ENCODE data around the gene URGCP. TPM values are rescaled to one million over a fixed set of nuclear protein-coding genes. Genes with fewer than 3 reads are reported as not detected.

URGCP gene
- total RNA-seq, result 23.2 and 32.2 TPM in 2 replicates

GRCh38 chr7:43906331-43907010 is at the start of gene URGCP:
Gene URGCP (minus strand): TSS chr7:43906596. CDS start chr7:43906575, 21 bp downstream.

GRCh38 chr7:43925984-43926797 is 19.8 kb upstream of the URGCP start, which contains the start of gene UBE2D4:
Gene UBE2D4 (plus strand): TSS chr7:43926436. CDS start chr7:43926533, 97 bp downstream.

DNA sequence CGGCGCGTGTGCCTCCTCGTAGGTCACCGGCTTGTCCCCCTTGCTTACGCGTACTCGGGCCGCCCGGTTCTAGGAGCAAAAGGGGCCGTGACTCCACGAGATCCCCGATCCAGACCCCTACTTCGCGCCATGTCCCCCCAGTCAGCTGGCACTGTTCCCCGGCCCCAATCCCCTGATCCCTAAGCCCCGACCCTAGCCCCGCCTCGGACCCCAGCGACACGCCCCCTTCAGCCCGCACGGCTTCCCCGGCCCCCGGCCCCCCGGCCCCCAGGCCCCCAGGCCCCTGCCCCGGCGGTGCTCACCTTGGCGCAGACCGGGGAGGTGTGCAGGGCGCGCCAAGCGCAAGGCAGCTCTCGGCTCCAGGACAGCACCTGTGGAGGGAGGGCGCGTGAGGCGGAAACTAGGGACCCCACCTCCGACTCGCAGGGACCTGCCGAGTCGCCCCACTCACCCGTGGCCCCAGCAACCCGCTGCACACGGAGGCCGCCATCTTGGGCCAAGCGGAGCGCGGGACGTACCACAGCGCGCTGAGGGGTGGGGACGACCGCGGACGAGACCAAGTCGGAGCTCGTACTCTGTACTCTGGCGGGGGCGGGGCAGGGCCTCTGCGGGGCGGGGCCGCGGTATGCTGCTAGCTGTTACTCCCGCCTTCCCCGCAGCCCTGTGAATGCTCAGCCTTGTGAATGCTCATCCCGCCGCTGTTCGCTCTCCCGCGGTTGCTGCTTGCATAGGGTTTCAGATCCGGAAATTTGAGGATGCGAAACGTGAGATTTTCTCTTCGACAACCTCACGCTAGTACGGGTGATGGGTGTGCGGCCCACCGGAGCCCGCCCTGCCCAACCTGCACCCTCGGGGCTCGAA is 37.2 kb downstream of the URGCP start, which contains the start of gene MRPS24:
TSS of gene MRPS24 (minus strand) at position 512 of the 861 bp plus-strand sequence. CDS start at position 490, 22 bp downstream.

Small RNA genes lying within 50 kb of the gene (small RNA-seq; reads per million reads assigned to genes)
- 0.42 reads per million, percentile 13 among the genes with 10 or more reads in this experiment for gene MRPS24 (ENCODE audit: low replicate concordance)

Other genes with a start within 250 kb of the URGCP start
- 29.1 and 60.6 TPM in 2 replicates for gene COA1, start 177.1 kb downstream of the URGCP start, total RNA-seq
- gene BLVRA, start 147.9 kb downstream of the URGCP start, total RNA-seq, result 23.2 and 36.1 TPM in 2 replicates
- gene MRPS24, start 37.1 kb downstream of the URGCP start, total RNA-seq, result 103 and 170 TPM in 2 replicates
- gene UBE2D4, start 19.8 kb upstream of the URGCP start, total RNA-seq, result 10.3 and 11.8 TPM in 2 replicates
- gene SPDYE1, start 91.3 kb upstream of the URGCP start, total RNA-seq, result not detected in 2 replicates
- gene DBNL, start 138.1 kb upstream of the URGCP start, total RNA-seq, result 130 and 189 TPM in 2 replicates
- gene PGAM2, start 159.0 kb upstream of the URGCP start, total RNA-seq, result 0.44 TPM in 1 of 2 replicates, not detected in the other
- 10.7 and 19.9 TPM in 2 replicates for gene POLM, start 175.9 kb upstream of the URGCP start, total RNA-seq
- gene AEBP1, start 197.7 kb upstream of the URGCP start, total RNA-seq, result 41.8 and 95.6 TPM in 2 replicates
- gene POLD2, start 217.0 kb upstream of the URGCP start, total RNA-seq, result 77.3 and 144 TPM in 2 replicates
- 0.44 TPM in 1 of 2 replicates, not detected in the other for gene MYL7, start 234.7 kb upstream of the URGCP start, total RNA-seq